A549 treated with AZD2906 at 1 μM for 4 hours (cell line): Measurements from ENCODE around the gene SP140. TPM values are rescaled to one million over a fixed set of nuclear protein-coding genes. Genes with fewer than 3 reads are reported as not detected.

Source experiments
- total RNA-seq: library from RNA; stranded (reverse); fragments of 200-300 nt; extraction: Qiagen RNA extraction; gene quantifications from 5 replicates; pipeline ENCODE4 v1.2.3, GENCODE V29; 2022

Gene SP140
- total RNA-seq, result 0.14 TPM in 1 of 5 replicates, not detected in the others

GRCh38 chr2:230225486-230225885, at the start of gene SP140:
TSS of gene SP140 (plus strand) at chr2:230225736. CDS start at chr2:230225845, 109 bp downstream.

GRCh38 chr2:230219419-230220331, 5.9 kb upstream of the SP140 start, which contains the start of gene SP110:
TSS of gene SP110 (minus strand) at chr2:230219984. CDS start at chr2:230216927, 3,057 bp downstream.

GRCh38 chr2:230326453-230327417, 101.2 kb downstream of the SP140 start, which contains the start of gene SP140L:
TSS of gene SP140L (plus strand) at chr2:230327193. CDS start at chr2:230327270, 77 bp downstream.

Other genes with a start within 250 kb of the SP140 start
- 0.64 to 1.1 TPM (median 0.83 TPM) in 5 replicates for gene SLC16A14, start 156.8 kb upstream of the SP140 start, total RNA-seq
- 6.4 to 9.9 TPM (median 7.7 TPM) in 5 replicates for gene SP110, start 5.8 kb upstream of the SP140 start, total RNA-seq
- 2.7 to 3.8 TPM (median 3.1 TPM) in 5 replicates for gene SP140L, start 101.5 kb downstream of the SP140 start, total RNA-seq
- gene SP100, start 190.5 kb downstream of the SP140 start, total RNA-seq, result 26.2 to 31.4 TPM (median 27.1 TPM) in 5 replicates